ENCODE data around the gene ABI3.

Gene ABI3

DNA sequence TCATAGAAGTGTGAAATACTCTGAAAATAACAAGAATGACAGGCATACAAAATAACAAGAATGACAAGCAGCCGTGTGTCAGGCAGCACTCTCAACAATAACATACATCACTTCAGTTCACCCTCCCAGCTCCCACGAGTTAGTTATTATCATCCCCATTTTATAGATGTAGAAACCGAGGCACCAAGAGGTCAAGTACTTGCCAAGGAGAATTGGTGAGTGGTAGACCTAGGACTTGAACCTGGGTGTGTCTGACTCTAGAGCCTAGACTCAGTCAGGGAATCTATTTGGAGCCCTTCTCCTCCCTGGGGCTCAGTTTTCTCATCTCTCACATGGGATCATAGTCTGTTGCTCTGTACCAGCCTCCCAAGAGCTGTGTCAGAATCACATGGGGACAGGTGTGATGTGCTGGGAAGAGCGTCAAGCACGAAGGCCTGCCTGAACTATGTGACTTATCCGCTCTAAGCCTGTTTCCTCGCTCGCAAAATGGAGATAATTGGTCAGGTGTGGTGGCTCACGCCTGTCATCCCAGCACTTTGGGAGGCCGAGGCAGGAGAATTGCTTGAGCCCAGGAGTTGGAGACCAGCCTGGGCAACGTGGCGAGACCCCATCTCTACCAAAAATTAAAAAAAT lies 39.5 kb downstream of the ABI3 start:
- no peak overlapping the region for H3K27ac ChIP-seq (ENCODE audit: insufficient read depth in 1 of 2, low read depth in 1 of 2, low read length in 2 of 2, poor library complexity in 1 of 2, severe bottlenecking in 2 of 2)
- peaks cover 0 to 3% (median 0%) of the 10 kb centered on the region in 4 experiments for H3K4me1 ChIP-seq (ENCODE audit: control extremely low read depth in 1 of 4, control insufficient read depth in 4 of 4, insufficient read depth in 4 of 4, low read length in 3 of 4)
- no peaks in the 10 kb centered on the region for H3K36me3 ChIP-seq (ENCODE audit: control insufficient read depth in 4 of 4, insufficient read depth in 4 of 4, low read length in 3 of 4)
- H3K4me3 ChIP-seq (ENCODE audit: control insufficient read depth in 1 of 7, extremely low read depth in 1 of 7, insufficient read depth in 4 of 7, low read depth in 2 of 7, low read length in 6 of 7) = no peak overlapping the region
- H3K9me3 ChIP-seq (ENCODE audit: control extremely low read depth in 1 of 5, control insufficient read depth in 4 of 5, insufficient read depth in 2 of 5, low read depth in 1 of 5, low read length in 4 of 5) = no peaks in the 10 kb centered on the region
- DNase-seq = no peak
- H3K27me3 ChIP-seq (replicated peaks in 2 of 5; ENCODE audit: control insufficient read depth in 4 of 5, insufficient read depth in 5 of 5, low read length in 4 of 5) = no peaks in the 10 kb centered on the region
- 96% methylated on average over 10 of the region's 12 CpGs for WGBS (ENCODE audit: insufficient coverage)
- CTCF ChIA-PET = no interaction called here
- POLR2A ChIA-PET = no interaction called here

- Histone ChIP-seq H3K27me3 (replicated peaks in 2 of 5; ENCODE audit: control insufficient read depth in 4 of 5, insufficient read depth in 5 of 5, low read length in 4 of 5) (no peaks in the 10 kb centered on the region), H3K4me3 (ENCODE audit: control insufficient read depth in 1 of 7, extremely low read depth in 1 of 7, insufficient read depth in 4 of 7, low read depth in 2 of 7, low read length in 6 of 7) (no peak overlapping the region), H3K9me3 (ENCODE audit: control extremely low read depth in 1 of 5, control insufficient read depth in 4 of 5, insufficient read depth in 2 of 5, low read depth in 1 of 5, low read length in 4 of 5) (no peaks in the 10 kb centered on the region), H3K36me3 (ENCODE audit: control insufficient read depth in 4 of 4, insufficient read depth in 4 of 4, low read length in 3 of 4) (no peaks in the 10 kb centered on the region), H3K4me1 (ENCODE audit: control extremely low read depth in 1 of 4, control insufficient read depth in 4 of 4, insufficient read depth in 4 of 4, low read length in 3 of 4) (peaks cover 0 to 3% (median 0%) of the 10 kb centered on the region in 4 experiments), H3K27ac (ENCODE audit: insufficient read depth in 1 of 2, low read depth in 1 of 2, low read length in 2 of 2, poor library complexity in 1 of 2, severe bottlenecking in 2 of 2) (no peak overlapping the region)
- ChIA-PET POLR2A (no interaction called here), CTCF (interaction anchor here (0.6 kb wide), 1 partner anchor 50 kb away, joined by 3 read pairs; no protein-coding TSS in a partner anchor)
- WGBS (ENCODE audit: insufficient coverage) = 86% methylated on average over 5 of the region's 6 CpGs
- peak in 2 of 3 donors; percentile 44 to 53 for DNase-seq
Measured at GRCh38 chr17:49252148-49252695, 41.7 kb downstream of the ABI3 start.

DNA sequence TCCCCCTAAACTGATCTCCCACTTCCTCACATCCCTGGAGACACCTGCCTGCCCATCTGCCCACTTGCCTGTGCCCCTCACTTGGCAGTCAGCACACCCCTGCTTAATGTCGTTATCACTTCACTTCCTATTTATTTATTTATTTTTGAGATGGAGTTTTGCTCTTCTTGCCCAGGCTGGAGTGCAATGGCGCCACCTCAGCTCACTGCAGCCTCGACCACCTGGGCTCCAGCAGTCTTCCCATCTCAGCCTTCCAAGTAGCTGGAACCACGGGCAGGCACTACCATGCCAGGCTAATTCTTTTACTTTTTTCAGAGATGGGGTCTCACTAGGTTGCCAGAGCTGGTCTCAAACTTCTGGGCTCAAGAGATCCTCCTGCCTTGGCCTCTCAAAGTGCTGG lies 43.6 kb downstream of the ABI3 start:
- Histone ChIP-seq H3K4me3 (ENCODE audit: control insufficient read depth in 1 of 7, extremely low read depth in 1 of 7, insufficient read depth in 4 of 7, low read depth in 2 of 7, low read length in 6 of 7) (no peak overlapping the region), H3K27ac (ENCODE audit: insufficient read depth in 1 of 2, low read depth in 1 of 2, low read length in 2 of 2, poor library complexity in 1 of 2, severe bottlenecking in 2 of 2) (no peak overlapping the region), H3K4me1 (ENCODE audit: control extremely low read depth in 1 of 4, control insufficient read depth in 4 of 4, insufficient read depth in 4 of 4, low read length in 3 of 4) (peaks cover 0 to 3% (median 0%) of the 10 kb centered on the region in 4 experiments), H3K27me3 (replicated peaks in 2 of 5; ENCODE audit: control insufficient read depth in 4 of 5, insufficient read depth in 5 of 5, low read length in 4 of 5) (no peaks in the 10 kb centered on the region), H3K36me3 (ENCODE audit: control insufficient read depth in 4 of 4, insufficient read depth in 4 of 4, low read length in 3 of 4) (no peaks in the 10 kb centered on the region), H3K9me3 (ENCODE audit: control extremely low read depth in 1 of 5, control insufficient read depth in 4 of 5, insufficient read depth in 2 of 5, low read depth in 1 of 5, low read length in 4 of 5) (no peaks in the 10 kb centered on the region)
- 90% methylated on average over 3 of the region's 4 CpGs for WGBS (ENCODE audit: insufficient coverage)
- DNase-seq = no peak
- CTCF ChIA-PET = interaction anchor here (0.6 to 1.3 kb wide), 4 partner anchors 10 to 43 kb away, joined by 3 to 5 read pairs (median 3); no protein-coding TSS in a partner anchor
- POLR2A ChIA-PET = no interaction called here

DNA sequence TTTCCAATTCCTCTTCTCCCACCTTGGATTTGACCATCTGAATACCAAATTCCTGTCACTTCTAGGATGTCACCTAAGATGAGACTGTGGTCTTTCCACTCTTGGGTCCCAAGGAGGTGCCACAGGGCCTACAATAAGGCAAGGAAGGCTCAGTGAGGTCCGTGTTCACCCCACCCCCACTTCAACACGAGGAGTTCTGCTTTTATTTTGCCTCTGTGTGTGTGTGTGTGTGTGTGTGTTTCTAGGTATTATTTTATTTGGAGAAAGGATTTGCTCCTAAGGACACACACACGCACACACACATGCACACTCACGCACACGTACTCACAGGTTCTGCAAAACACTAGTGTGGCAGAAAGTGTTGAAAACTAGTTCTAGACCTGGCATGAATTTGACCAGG lies 44.6 kb downstream of the ABI3 start:
- peak in 2 of 3 donors; percentile 23 to 31 for DNase-seq
- ChIA-PET POLR2A (no interaction called here), CTCF (no interaction called here)
- no peak overlapping the region for H3K4me3 ChIP-seq (ENCODE audit: control insufficient read depth in 1 of 7, extremely low read depth in 1 of 7, insufficient read depth in 4 of 7, low read depth in 2 of 7, low read length in 6 of 7)
- no CpG with 5 or more reads among the region's 5 CpGs for WGBS (ENCODE audit: insufficient coverage)
- no peaks in the 10 kb centered on the region for H3K9me3 ChIP-seq (ENCODE audit: control extremely low read depth in 1 of 5, control insufficient read depth in 4 of 5, insufficient read depth in 2 of 5, low read depth in 1 of 5, low read length in 4 of 5)
- H3K27ac ChIP-seq (ENCODE audit: insufficient read depth in 1 of 2, low read depth in 1 of 2, low read length in 2 of 2, poor library complexity in 1 of 2, severe bottlenecking in 2 of 2) = no peak overlapping the region
- no peaks in the 10 kb centered on the region for H3K27me3 ChIP-seq (replicated peaks in 2 of 5; ENCODE audit: control insufficient read depth in 4 of 5, insufficient read depth in 5 of 5, low read length in 4 of 5)
- H3K4me1 ChIP-seq (ENCODE audit: control extremely low read depth in 1 of 4, control insufficient read depth in 4 of 4, insufficient read depth in 4 of 4, low read length in 3 of 4) = peaks cover 0 to 9% (median 7%) of the 10 kb centered on the region in 4 experiments
- no peaks in the 10 kb centered on the region for H3K36me3 ChIP-seq (ENCODE audit: control insufficient read depth in 4 of 4, insufficient read depth in 4 of 4, low read length in 3 of 4)

DNA sequence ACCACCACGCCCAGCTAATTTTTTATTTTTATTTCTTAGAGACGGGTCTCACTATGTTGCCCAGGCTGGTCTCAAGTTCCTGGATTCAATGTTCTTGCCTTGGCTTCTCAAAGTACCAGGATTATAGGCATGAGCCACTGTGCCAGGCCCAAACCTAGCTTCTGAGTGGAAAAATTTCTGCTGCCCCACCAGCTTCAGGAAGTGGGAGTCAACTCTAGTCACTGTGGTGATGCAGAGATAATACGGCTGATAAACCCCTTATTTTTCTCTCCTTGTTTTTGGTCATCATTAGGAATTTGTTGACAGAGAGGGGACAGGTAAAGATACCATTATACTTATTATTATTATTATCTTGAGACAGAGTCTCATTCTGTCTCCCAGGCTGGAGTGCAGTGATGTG lies 47.9 kb downstream of the ABI3 start:
- Histone ChIP-seq H3K36me3 (ENCODE audit: control insufficient read depth in 4 of 4, insufficient read depth in 4 of 4, low read length in 3 of 4) (no peaks in the 10 kb centered on the region), H3K4me1 (ENCODE audit: control extremely low read depth in 1 of 4, control insufficient read depth in 4 of 4, insufficient read depth in 4 of 4, low read length in 3 of 4) (peaks cover 0 to 16% (median 15%) of the 10 kb centered on the region in 4 experiments), H3K27me3 (replicated peaks in 2 of 5; ENCODE audit: control insufficient read depth in 4 of 5, insufficient read depth in 5 of 5, low read length in 4 of 5) (peaks cover 0 to 7% (median 3%) of the 10 kb centered on the region in 5 experiments), H3K4me3 (ENCODE audit: control insufficient read depth in 1 of 7, extremely low read depth in 1 of 7, insufficient read depth in 4 of 7, low read depth in 2 of 7, low read length in 6 of 7) (no peak overlapping the region), H3K9me3 (ENCODE audit: control extremely low read depth in 1 of 5, control insufficient read depth in 4 of 5, insufficient read depth in 2 of 5, low read depth in 1 of 5, low read length in 4 of 5) (no peaks in the 10 kb centered on the region), H3K27ac (ENCODE audit: insufficient read depth in 1 of 2, low read depth in 1 of 2, low read length in 2 of 2, poor library complexity in 1 of 2, severe bottlenecking in 2 of 2) (no peak overlapping the region)
- ChIA-PET CTCF (interaction anchor here (0.7 to 1.1 kb wide), 2 partner anchors 31 to 34 kb away, joined by 3 read pairs; no protein-coding TSS in a partner anchor), POLR2A (no interaction called here)
- WGBS (ENCODE audit: insufficient coverage) = 100% methylated on average over 1 of the region's 3 CpGs
- DNase-seq = no peak

GRCh38 chr17:49259663-49260010 lies 49.1 kb downstream of the ABI3 start:
- peaks cover 0 to 7% (median 3%) of the 10 kb centered on the region in 5 experiments for H3K27me3 ChIP-seq (replicated peaks in 2 of 5; ENCODE audit: control insufficient read depth in 4 of 5, insufficient read depth in 5 of 5, low read length in 4 of 5)
- no peaks in the 10 kb centered on the region for H3K36me3 ChIP-seq (ENCODE audit: control insufficient read depth in 4 of 4, insufficient read depth in 4 of 4, low read length in 3 of 4)
- ChIA-PET CTCF (interaction anchor here (0.6 to 1.7 kb wide), 5 partner anchors 24 to 379 kb away, joined by 3 to 7 read pairs (median 4); no protein-coding TSS in a partner anchor), POLR2A (interaction anchor here (1.3 kb wide), 1 partner anchor 31 kb away, joined by 6 read pairs; no protein-coding TSS in a partner anchor)
- WGBS (ENCODE audit: insufficient coverage) = 4% methylated on average over 7 of the region's 10 CpGs
- H3K27ac ChIP-seq (ENCODE audit: insufficient read depth in 1 of 2, low read depth in 1 of 2, low read length in 2 of 2, poor library complexity in 1 of 2, severe bottlenecking in 2 of 2) = no peak overlapping the region
- DNase-seq = peak in 2 of 3 donors; percentile 31 to 45
- no peaks in the 10 kb centered on the region for H3K9me3 ChIP-seq (ENCODE audit: control extremely low read depth in 1 of 5, control insufficient read depth in 4 of 5, insufficient read depth in 2 of 5, low read depth in 1 of 5, low read length in 4 of 5)
- H3K4me1 ChIP-seq (ENCODE audit: control extremely low read depth in 1 of 4, control insufficient read depth in 4 of 4, insufficient read depth in 4 of 4, low read length in 3 of 4) = peaks cover 0 to 16% (median 15%) of the 10 kb centered on the region in 4 experiments
- peak overlapping the region; percentile 19 to 78 (median 61) for H3K4me3 ChIP-seq (ENCODE audit: control insufficient read depth in 1 of 7, extremely low read depth in 1 of 7, insufficient read depth in 4 of 7, low read depth in 2 of 7, low read length in 6 of 7)

Data from common myeloid progenitor, CD34-positive (primary cell).